KMS-11 (cell line): ENCODE results near the gene PCP2.

Experiments
- H2AFZ ChIP-seq: fragments of 200-600 bp; sonication (generic); 2 replicates; pipeline ENCODE4 v1.6.1; 2016; ENCODE audit warnings: antibody characterized with exemption, mixed run types, low read depth
- H3K27ac ChIP-seq: fragments of 200-600 bp; sonication (generic); 2 replicates; pipeline ENCODE4 v1.6.1; 2016; ENCODE audit warnings: mild to moderate bottlenecking, mixed run types
- H3K27me3 ChIP-seq: fragments of 200-600 bp; sonication (generic); 2 replicates; pipeline ENCODE4 v1.6.1; 2017; ENCODE audit warnings: mild to moderate bottlenecking, low read depth, mixed run types, moderate library complexity; ENCODE audit not compliant: insufficient read depth
- H3K36me3 ChIP-seq: fragments of 200-600 bp; sonication (generic); 2 replicates; pipeline ENCODE4 v1.6.1; 2017; ENCODE audit warnings: mild to moderate bottlenecking, mixed run types; ENCODE audit not compliant: insufficient read depth
- H3K4me1 ChIP-seq: fragments of 200-600 bp; sonication (generic); 2 replicates; pipeline ENCODE4 v1.6.1; 2016; ENCODE audit warnings: mild to moderate bottlenecking, low read depth, mixed run types; ENCODE audit not compliant: poor library complexity, severe bottlenecking
- H3K4me2 ChIP-seq: fragments of 200-600 bp; sonication (generic); 2 replicates; pipeline ENCODE4 v1.7.0; 2016; ENCODE audit warnings: mild to moderate bottlenecking, mixed run types
- H3K4me3 ChIP-seq: fragments of 200-600 bp; sonication (generic); IDR thresholded peaks from 2 replicates; pipeline ENCODE4 v1.6.1; 2017; ENCODE audit warnings: low read depth, low read length, mixed read lengths; ENCODE audit not compliant: insufficient read depth
- H3K79me2 ChIP-seq: fragments of 200-600 bp; sonication (generic); 2 replicates; pipeline ENCODE4 v1.6.1; 2016; ENCODE audit warnings: low read depth, mixed run types; ENCODE audit not compliant: insufficient read depth
- H3K9ac ChIP-seq: fragments of 200-600 bp; sonication (generic); 2 replicates; pipeline ENCODE4 v1.6.1; 2016; ENCODE audit warnings: mild to moderate bottlenecking, mixed run types
- H4K20me1 ChIP-seq: fragments of 200-600 bp; sonication (generic); 2 replicates; pipeline ENCODE4 v1.6.1; 2016; ENCODE audit warnings: mild to moderate bottlenecking, mixed run types; ENCODE audit not compliant: insufficient read depth
- TF ChIP-seq, protein P1 (sequence below): fragments of 200-600 bp; sonication (generic); conservative IDR thresholded peaks from 2 replicates; pipeline ENCODE4 v1.6.1; 2017; ENCODE audit warnings: low read depth, mild to moderate bottlenecking, antibody characterized with exemption, low read length, moderate library complexity, mixed read lengths

The PCP2 gene

DNA sequence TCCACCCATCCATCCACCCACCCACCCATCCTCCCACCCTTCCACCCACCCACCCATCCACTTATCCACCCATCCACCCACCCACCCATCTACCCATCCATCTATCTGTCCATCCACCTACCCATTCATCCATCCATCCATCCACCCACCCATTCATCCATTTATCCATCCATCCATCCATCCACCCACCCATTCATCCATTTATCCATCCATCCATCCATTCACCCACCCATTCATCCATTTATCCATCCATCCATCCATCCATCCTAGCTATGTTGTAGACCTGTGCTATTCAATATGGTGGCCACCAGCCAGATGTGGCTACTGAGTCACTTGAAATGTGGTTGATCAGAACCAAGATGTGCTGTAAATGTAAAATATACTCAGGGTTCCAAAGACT is 32.8 kb downstream of the PCP2 start:
- H2AFZ ChIP-seq: no peak overlapping the region
- H3K9ac ChIP-seq: no peak overlapping the region
- no peaks in the 10 kb centered on the region for H4K20me1 ChIP-seq
- H3K36me3 ChIP-seq: no peaks in the 10 kb centered on the region
- H3K4me2 ChIP-seq: no peak overlapping the region
- H3K4me3 ChIP-seq: no peak overlapping the region
- H3K79me2 ChIP-seq: no peaks in the 10 kb centered on the region
- no peak overlapping the region for H3K27ac ChIP-seq
- TF ChIP-seq, protein P1, sequence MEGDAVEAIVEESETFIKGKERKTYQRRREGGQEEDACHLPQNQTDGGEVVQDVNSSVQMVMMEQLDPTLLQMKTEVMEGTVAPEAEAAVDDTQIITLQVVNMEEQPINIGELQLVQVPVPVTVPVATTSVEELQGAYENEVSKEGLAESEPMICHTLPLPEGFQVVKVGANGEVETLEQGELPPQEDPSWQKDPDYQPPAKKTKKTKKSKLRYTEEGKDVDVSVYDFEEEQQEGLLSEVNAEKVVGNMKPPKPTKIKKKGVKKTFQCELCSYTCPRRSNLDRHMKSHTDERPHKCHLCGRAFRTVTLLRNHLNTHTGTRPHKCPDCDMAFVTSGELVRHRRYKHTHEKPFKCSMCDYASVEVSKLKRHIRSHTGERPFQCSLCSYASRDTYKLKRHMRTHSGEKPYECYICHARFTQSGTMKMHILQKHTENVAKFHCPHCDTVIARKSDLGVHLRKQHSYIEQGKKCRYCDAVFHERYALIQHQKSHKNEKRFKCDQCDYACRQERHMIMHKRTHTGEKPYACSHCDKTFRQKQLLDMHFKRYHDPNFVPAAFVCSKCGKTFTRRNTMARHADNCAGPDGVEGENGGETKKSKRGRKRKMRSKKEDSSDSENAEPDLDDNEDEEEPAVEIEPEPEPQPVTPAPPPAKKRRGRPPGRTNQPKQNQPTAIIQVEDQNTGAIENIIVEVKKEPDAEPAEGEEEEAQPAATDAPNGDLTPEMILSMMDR: no peak
- H3K4me1 ChIP-seq: no peaks in the 10 kb centered on the region
- H3K27me3 ChIP-seq: peaks cover 11% of the 10 kb centered on the region; the same call in 1 of the 2 replicates

DNA sequence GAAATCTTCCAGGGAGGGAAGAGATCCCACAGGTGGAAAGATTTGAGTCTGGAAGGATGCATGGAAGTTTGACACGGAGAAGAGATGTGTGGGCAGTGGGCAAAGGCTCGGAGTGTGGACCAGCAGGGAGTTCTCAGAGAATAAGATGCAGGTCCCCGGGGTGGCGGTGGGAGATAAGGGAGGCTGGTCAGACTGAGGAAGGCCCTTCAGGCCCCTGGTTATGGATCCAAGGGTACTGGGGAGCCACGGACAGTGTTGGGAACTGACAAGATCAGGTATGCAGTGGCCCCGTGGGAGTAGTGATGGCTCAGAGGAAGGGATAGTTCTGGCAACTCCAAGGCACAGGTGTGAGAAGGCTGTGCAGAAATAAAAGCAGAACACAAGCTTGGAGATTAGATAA is 35.3 kb downstream of the PCP2 start:
- TF ChIP-seq, protein P1: no peak
- no peaks in the 10 kb centered on the region for H3K36me3 ChIP-seq
- H3K27ac ChIP-seq: no peak overlapping the region
- no peak overlapping the region for H3K4me2 ChIP-seq
- no peak overlapping the region for H2AFZ ChIP-seq
- no peak overlapping the region for H3K9ac ChIP-seq
- H3K27me3 ChIP-seq: peaks cover 16% of the 10 kb centered on the region; the same call in 1 of the 2 replicates
- H3K4me1 ChIP-seq: no peaks in the 10 kb centered on the region
- no peaks in the 10 kb centered on the region for H3K79me2 ChIP-seq
- no peaks in the 10 kb centered on the region for H4K20me1 ChIP-seq
- no peak overlapping the region for H3K4me3 ChIP-seq

DNA sequence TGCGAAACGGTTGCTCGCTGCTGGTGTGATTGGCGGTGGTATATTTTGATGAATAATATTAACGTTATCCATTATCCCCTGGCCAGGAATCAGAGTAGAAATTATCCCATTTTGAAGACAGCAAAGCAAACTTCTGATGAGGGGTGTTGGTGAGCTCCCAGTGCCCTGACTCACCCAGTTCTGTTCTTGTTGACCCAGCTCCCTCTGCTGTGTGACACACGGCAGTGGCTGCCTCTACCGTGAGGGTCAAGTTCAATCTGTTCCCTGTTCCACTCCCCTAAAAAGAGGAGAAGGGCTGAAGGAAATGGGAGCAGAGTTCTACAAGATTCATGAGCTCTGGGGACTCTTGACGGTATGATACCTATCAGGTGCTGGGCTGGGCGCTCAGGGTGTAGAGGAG is 35.8 kb downstream of the PCP2 start:
- no peaks in the 10 kb centered on the region for H4K20me1 ChIP-seq
- peaks cover 16% of the 10 kb centered on the region; the same call in 1 of the 2 replicates for H3K27me3 ChIP-seq
- no peaks in the 10 kb centered on the region for H3K79me2 ChIP-seq
- no peak overlapping the region for H2AFZ ChIP-seq
- no peak overlapping the region for H3K27ac ChIP-seq
- no peak overlapping the region for H3K4me2 ChIP-seq
- H3K4me3 ChIP-seq: no peak overlapping the region
- no peaks in the 10 kb centered on the region for H3K36me3 ChIP-seq
- H3K9ac ChIP-seq: no peak overlapping the region
- no peaks in the 10 kb centered on the region for H3K4me1 ChIP-seq
- TF ChIP-seq, protein P1: no peak

DNA sequence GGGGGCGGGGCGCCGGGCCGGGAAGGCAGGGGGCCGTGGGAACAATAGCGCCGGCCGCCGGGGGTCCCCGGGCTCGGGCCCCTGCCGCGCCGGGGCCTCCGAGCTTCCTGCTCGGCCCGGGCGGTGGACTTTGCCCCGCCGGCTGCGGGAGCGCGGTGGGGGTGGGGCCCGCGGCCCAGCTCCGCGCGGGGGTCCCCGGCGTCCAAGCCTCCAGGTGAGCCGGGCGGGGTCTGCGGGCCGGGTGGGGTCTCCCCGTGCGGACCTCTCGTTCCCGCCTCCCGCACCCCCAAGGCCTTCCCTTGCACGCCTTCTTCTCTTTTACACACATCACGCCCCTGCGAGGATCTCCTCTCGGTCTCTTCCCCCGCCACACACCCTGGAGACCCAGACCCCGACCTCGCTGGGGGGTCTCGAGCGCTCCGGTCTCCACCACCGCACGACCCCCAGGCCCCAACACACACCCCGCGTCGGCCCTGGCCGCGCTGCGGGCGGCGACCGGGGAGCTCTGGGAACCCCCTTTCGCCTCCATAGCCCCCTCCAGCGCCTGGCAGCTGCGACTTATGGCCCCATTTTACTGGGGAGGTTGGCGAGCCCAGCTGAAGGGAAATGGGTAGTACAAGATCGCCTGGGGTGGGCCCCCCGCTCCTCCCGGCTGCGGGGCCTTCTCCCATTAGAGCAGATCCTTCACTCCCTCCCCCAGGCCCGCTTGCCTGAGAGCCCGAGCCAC is 37.1 kb downstream of the PCP2 start:
- Histone ChIP-seq H3K79me2 (no peaks in the 10 kb centered on the region), H2AFZ (no peak overlapping the region), H3K27me3 (peaks cover 18% of the 10 kb centered on the region; the same call in 1 of the 2 replicates), H3K4me3 (no peak overlapping the region), H4K20me1 (no peaks in the 10 kb centered on the region), H3K9ac (no peak overlapping the region), H3K4me2 (peak overlapping the region; percentile 25; the same call in 1 of the 2 replicates), H3K36me3 (no peaks in the 10 kb centered on the region), H3K27ac (no peak overlapping the region), H3K4me1 (no peaks in the 10 kb centered on the region)
- TF ChIP-seq, protein P1: no peak
